A673 (cell line): ENCODE measurements around the gene SLC66A1. TPM values are rescaled to one million over a fixed set of nuclear protein-coding genes. Genes with fewer than 3 reads are reported as not detected.

ENCODE experiments used
- BruUV-seq: library from RNA; stranded (reverse); fragments of 400-500 nt; replicated peaks from 2 replicates; lab custom pipeline; 2021; lab: Mats Ljungman, UMichigan
- CTCF ChIA-PET: fragments of 300-600 bp; sonication (Branson Sonifier 250); formaldehyde crosslinking; loops from one replicate; lab custom pipeline; 2022; ENCODE audit warnings: antibody characterized with exemption; lab: Charles Lee
- POLR2A ChIA-PET: fragments of 300-600 bp; sonication (Branson Sonifier 250); formaldehyde crosslinking; loops from one replicate; lab custom pipeline; 2022; ENCODE audit warnings: antibody characterized with exemption; ENCODE audit not compliant: low non-redundant PET; lab: Charles Lee
- DNase-seq: peaks from one replicate; pipeline ENCODE4 v3.0.0-alpha.2; 2015; ENCODE audit warnings: low spot score
- H3K27ac ChIP-seq: fragments of 200-600 bp; sonication (generic); 2 replicates; pipeline ENCODE4 v1.5.1; 2016; ENCODE audit warnings: mixed run types, low read depth, mild to moderate bottlenecking, mixed read lengths, antibody characterized with exemption, low read length; ENCODE audit not compliant: poor library complexity, severe bottlenecking
- H3K27me3 ChIP-seq: fragments of 200-600 bp; sonication (generic); replicated peaks from 2 replicates; pipeline ENCODE4 v1.6.1; 2017; ENCODE audit warnings: mixed run types, low read depth, mild to moderate bottlenecking, mixed read lengths, antibody characterized with exemption, low read length; ENCODE audit not compliant: insufficient read depth, poor library complexity
- H3K36me3 ChIP-seq: fragments of 200-600 bp; sonication (generic); 2 replicates; pipeline ENCODE4 v1.6.1; 2016; ENCODE audit warnings: mixed run types, mild to moderate bottlenecking, mixed read lengths, antibody characterized with exemption, low read length; ENCODE audit not compliant: insufficient read depth, poor library complexity, severe bottlenecking
- H3K4me1 ChIP-seq: fragments of 200-600 bp; sonication (generic); 2 replicates; pipeline ENCODE4 v1.6.1; 2017; ENCODE audit warnings: mixed run types, mild to moderate bottlenecking, mixed read lengths, antibody characterized with exemption, low read length; ENCODE audit not compliant: insufficient read depth, poor library complexity, severe bottlenecking
- H3K4me3 ChIP-seq: fragments of 200-600 bp; sonication (generic); 2 replicates; pipeline ENCODE4 v1.5.1; 2016; ENCODE audit warnings: low read depth, mixed run types, mild to moderate bottlenecking, mixed read lengths, low read length; ENCODE audit not compliant: poor library complexity, severe bottlenecking
- H3K9me3 ChIP-seq: fragments of 200-600 bp; sonication (generic); 2 replicates; pipeline ENCODE4 v1.6.1; 2016; ENCODE audit warnings: mixed run types, low read depth, mild to moderate bottlenecking, mixed read lengths, antibody characterized with exemption, low read length; ENCODE audit not compliant: poor library complexity, severe bottlenecking
- EZH2 ChIP-seq: fragments of 200-600 bp; sonication (generic); IDR thresholded peaks from 2 replicates; pipeline ENCODE4 v1.6.1; 2017; ENCODE audit warnings: borderline replicate concordance, low read depth, mild to moderate bottlenecking, mixed read lengths, antibody characterized with exemption, low read length; ENCODE audit not compliant: poor library complexity, severe bottlenecking
- intact Hi-C: fragments of 100-400 bp; cut with micrococcal nuclease; formaldehyde crosslinking; loops from one replicate; pipeline ENCODE4 v1.10.0; 2022; ENCODE audit not compliant: unreplicated experiment
- total RNA-seq: library from RNA; stranded (reverse); gene quantifications from 2 replicates; pipeline ENCODE4 v1.2.3, GENCODE V29; 2021
- TF ChIP-seq, protein P1 (sequence below): fragments of 300-800, 200-600 bp; sonication (generic); conservative IDR thresholded peaks from 2 replicates; pipeline ENCODE4 v1.5.1; 2017; ENCODE audit warnings: low read depth, mild to moderate bottlenecking, antibody characterized with exemption, low read length, moderate library complexity, mixed read lengths

Gene SLC66A1
- total RNA-seq, 1 experiment from 2014 or later, result 18.3 TPM

GRCh38 chr1:19309123-19309813, 2.9 kb upstream of the SLC66A1 start:
- BruUV-seq, result no TSS peak
- peaks cover 36% of the 10 kb centered on the region for H3K36me3 ChIP-seq
- no peak for TF ChIP-seq EZH2
- TF ChIP-seq, protein P1, sequence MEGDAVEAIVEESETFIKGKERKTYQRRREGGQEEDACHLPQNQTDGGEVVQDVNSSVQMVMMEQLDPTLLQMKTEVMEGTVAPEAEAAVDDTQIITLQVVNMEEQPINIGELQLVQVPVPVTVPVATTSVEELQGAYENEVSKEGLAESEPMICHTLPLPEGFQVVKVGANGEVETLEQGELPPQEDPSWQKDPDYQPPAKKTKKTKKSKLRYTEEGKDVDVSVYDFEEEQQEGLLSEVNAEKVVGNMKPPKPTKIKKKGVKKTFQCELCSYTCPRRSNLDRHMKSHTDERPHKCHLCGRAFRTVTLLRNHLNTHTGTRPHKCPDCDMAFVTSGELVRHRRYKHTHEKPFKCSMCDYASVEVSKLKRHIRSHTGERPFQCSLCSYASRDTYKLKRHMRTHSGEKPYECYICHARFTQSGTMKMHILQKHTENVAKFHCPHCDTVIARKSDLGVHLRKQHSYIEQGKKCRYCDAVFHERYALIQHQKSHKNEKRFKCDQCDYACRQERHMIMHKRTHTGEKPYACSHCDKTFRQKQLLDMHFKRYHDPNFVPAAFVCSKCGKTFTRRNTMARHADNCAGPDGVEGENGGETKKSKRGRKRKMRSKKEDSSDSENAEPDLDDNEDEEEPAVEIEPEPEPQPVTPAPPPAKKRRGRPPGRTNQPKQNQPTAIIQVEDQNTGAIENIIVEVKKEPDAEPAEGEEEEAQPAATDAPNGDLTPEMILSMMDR, result no peak
- no peaks in the 10 kb centered on the region for H3K27me3 ChIP-seq
- H3K4me1 ChIP-seq, result peaks cover 7% of the 10 kb centered on the region
- H3K9me3 ChIP-seq, result no peaks in the 10 kb centered on the region
- H3K27ac ChIP-seq, result no peak overlapping the region
- CTCF ChIA-PET, result no interaction called here
- POLR2A ChIA-PET, result no interaction called here
- intact Hi-C loops, result no loop called here
- peak; percentile 53 for DNase-seq
- no peak overlapping the region for H3K4me3 ChIP-seq

DNA sequence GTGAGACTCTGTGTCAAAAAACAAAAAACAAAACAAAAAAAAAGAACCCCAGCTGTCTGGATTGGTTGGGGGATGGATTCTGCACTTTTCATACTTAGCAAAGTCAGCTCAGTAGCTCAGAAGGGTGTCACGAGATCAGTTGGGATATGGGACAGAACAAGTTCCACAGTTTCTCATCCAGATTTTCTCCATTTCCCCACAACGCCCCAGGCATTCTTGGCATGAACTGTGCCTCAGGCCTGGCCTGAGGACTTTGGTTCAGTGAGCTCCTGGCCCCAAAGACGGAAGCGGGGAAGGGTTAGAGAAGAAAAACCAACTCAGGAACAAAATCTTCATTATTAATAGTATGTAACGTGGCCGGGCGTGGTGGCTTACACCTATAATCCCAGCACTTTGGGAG, 2.1 kb upstream of the SLC66A1 start:
- Histone ChIP-seq H3K4me3 (no peak overlapping the region), H3K9me3 (no peaks in the 10 kb centered on the region), H3K4me1 (peaks cover 7% of the 10 kb centered on the region), H3K36me3 (peaks cover 30% of the 10 kb centered on the region), H3K27ac (no peak overlapping the region), H3K27me3 (no peaks in the 10 kb centered on the region)
- POLR2A ChIA-PET, result no interaction called here
- TF ChIP-seq EZH2, result no peak
- TF ChIP-seq, protein P1, result no peak
- no peak for DNase-seq
- CTCF ChIA-PET, result no interaction called here
- intact Hi-C loops, result no loop called here
- no TSS peak for BruUV-seq

- TSS peak; percentile 49 for BruUV-seq
- CTCF ChIA-PET, result interaction anchor here (0.5 kb wide), 1 partner anchor 10 kb away, joined by 4 read pairs; no protein-coding TSS in a partner anchor
- peak overlapping the region; percentile 78 for H3K27ac ChIP-seq
These were observed 1.2 kb upstream of the SLC66A1 start for GRCh38 chr1:19310720-19311502.

More at GRCh38 chr1:19310720-19311502, 1.2 kb upstream of the SLC66A1 start:
- no peak for DNase-seq
- no peak for TF ChIP-seq EZH2
- TF ChIP-seq, protein P1, result no peak
- H3K27me3 ChIP-seq, result no peaks in the 10 kb centered on the region
- no peaks in the 10 kb centered on the region for H3K9me3 ChIP-seq
- POLR2A ChIA-PET, result no interaction called here
- peaks cover 7% of the 10 kb centered on the region for H3K4me1 ChIP-seq
- peak overlapping the region; percentile 85 for H3K4me3 ChIP-seq
- peaks cover 22% of the 10 kb centered on the region for H3K36me3 ChIP-seq
- intact Hi-C loops, result no loop called here
